Heart right ventricle (tissue), 16 donors: Measurements from ENCODE around the gene STK26. TPM values are rescaled to one million over a fixed set of nuclear protein-coding genes. Genes with fewer than 3 reads are reported as not detected.

Experiments
- ATAC-seq, 8 donors: fragments of 200-7000 bp; cut with Tn5 transposase; one replicate each; pipeline ENCODE4 v1.9.1; 2020; ENCODE audit warnings: mild to moderate bottlenecking in 8 of 8, moderate library complexity in 8 of 8, moderate number of reproducible peaks in 1 of 8
- DNase-seq, 2 donors: peaks; one replicate each; pipeline ENCODE4 v3.0.0-alpha.2; 2020
- H3K27ac ChIP-seq, 10 donors: fragments of 200-600 bp; sonication (generic) in 2 of 10; one replicate each; pipeline versions ENCODE4 v1.5.0 to v1.8.0; 2020 to 2022; ENCODE audit warnings: mild to moderate bottlenecking in 3 of 10
- H3K27me3 ChIP-seq, 7 donors: fragments of 200-600 bp; one replicate each; pipeline ENCODE4 v1.8.0; 2021 to 2022; ENCODE audit warnings: mild to moderate bottlenecking in 2 of 7
- H3K36me3 ChIP-seq, 9 donors: fragments of 200-600 bp; sonication (generic) in 1 of 9; one replicate each; pipeline versions ENCODE4 v1.5.0 to v1.8.0; 2020 to 2022; ENCODE audit warnings: mild to moderate bottlenecking in 2 of 9
- H3K4me1 ChIP-seq, 9 donors: fragments of 200-600 bp; sonication (generic) in 1 of 9; one replicate each; pipeline versions ENCODE4 v1.5.0 to v1.8.0; 2020 to 2022; ENCODE audit warnings: mild to moderate bottlenecking in 4 of 9
- H3K4me3 ChIP-seq, 10 donors: fragments of 200-600 bp; sonication (generic) in 2 of 10; one replicate each; pipeline versions ENCODE4 v1.5.0 to v1.8.0; 2020 to 2022; ENCODE audit warnings: mild to moderate bottlenecking in 7 of 10, moderate library complexity in 2 of 10
- H3K9me3 ChIP-seq, 11 donors: fragments of 200-600 bp in 10 of 11; sonication (generic) in 2 of 11; one replicate each; pipeline versions ENCODE4 v1.5.0 to v1.8.0; 2013 to 2022; ENCODE audit warnings: mild to moderate bottlenecking in 2 of 11, control low read depth in 1 of 11, moderate library complexity in 1 of 11
- CTCF ChIP-seq, 9 donors: fragments of 200-600 bp; sonication (generic) in 2 of 9; IDR thresholded peaks; one replicate each; pipeline versions ENCODE4 v1.5.0 to v1.8.0; 2021 to 2022; ENCODE audit warnings: antibody characterized with exemption in 9 of 9, mild to moderate bottlenecking in 5 of 9, moderate library complexity in 1 of 9
- WGBS, 2 donors: extraction: QIAGEN DNeasy Blood & Tissue Kit; methylation state at CpG; one replicate each; pipeline ENCODE4 v1.1.7; 2013; ENCODE audit warnings: inconsistent platforms in 1 of 2; 5-methylcytosine and 5-hydroxymethylcytosine counted together
- intact Hi-C, 10 donors: fragments of 100-400 bp; cut with DNase I; formaldehyde crosslinking; loops; one replicate each; pipeline versions ENCODE4 v1.11.1 to v1.14.2; 2022
- polyA plus RNA-seq, 2 donors: library from polyadenylated mRNA; stranded (reverse); fragments of 200-250 nt; gene quantifications; one replicate each; pipeline ENCODE4 v1.2.3, GENCODE V29; 2013
- total RNA-seq, 10 donors: library from RNA; stranded (reverse); fragmentation: NEBNext Ultra II Directional in 3 of 10; extraction: Animal tissue kit (Norgen Biotek cat#: 25700) in 3 of 10; gene quantifications; one replicate each; pipeline versions ENCODE4 v1.2.1 to v1.2.4, GENCODE V29; 2021 to 2023
- donor health status: Arrhythmogenic right ventricular cardiomyopathy.
- donor health status: ischemic (EF 13 %, LVEDD 7.1; RV severe dilation, severe dysfunction).
- donor health status: healthy with polysubstance abuse.
- donor health status: DM: no; HTN: yes; CAD: no.
- donor health status: DM: no; HTN: no; CAD: no.
- donor health status: ischemic (EF 25% LVEDD 6.9; RV normal size, moderate dysfunction).
- donor health status: ischemic (EF 25% LVEDD 5.7; RV mildly dilated, moderate dysfunction).
- donor health status: healthy.
- donor health status: DM: yes; HTN: yes; CAD: no.
- donor health status: Ischemic cardiomyopathy.
- donor health status: ischemic (EF 35%, LVEDD 5.7; RV mildly dilated, moderate dysfunction).
- donor health status: nonischemic (EF 11% LVEDD 7.7; RV severe dilation, severe dysfunction).
- donor health status: DM: yes; HTN: yes; CAD: no.
- donor health status: PGD.
- donor health status: ischemic (EF 29% LVEDD 5.4; RV normal size, mild dysfunction).
- donor health status: nonischemic (EF 23%, LVEDD 6.1; RV moderate dilation, normal function).

Gene STK26
- total and polyA plus RNA-seq, 12 donors: 0.54 to 3.3 (median 1.0) TPM

- Histone ChIP-seq H3K27ac (peak overlapping the region in 1 of 10 donors; percentile 86), H3K9me3 (no peaks in the 10 kb centered on the region), H3K4me1 (peaks cover 0 to 6% (median 0%) of the 10 kb centered on the region in 9 donors), H3K36me3 (no peaks in the 10 kb centered on the region), H3K4me3 (peak overlapping the region; percentile 35 to 72 (median 62)), H3K27me3 (peaks cover 0 to 80% (median 0%) of the 10 kb centered on the region in 7 donors)
- ATAC-seq (peak in 6 of 8 donors; percentile 18 to 57 (median 30)), DNase-seq (peak in 1 of 2 donors; percentile 7)
- no peak for TF ChIP-seq CTCF (IDR thresholded peaks at IDR 0.05)
- 4 to 5% methylated on average over 13 to 16 of the region's 16 CpGs for WGBS, 2 donors
- intact Hi-C loops: no loop called here
These were observed 839 bp downstream of the STK26 start for GRCh38 chrX:132023896-132024386.

GRCh38 chrX:132025041-132025440, 1.9 kb downstream of the STK26 start:
- Histone ChIP-seq H3K9me3 (no peaks in the 10 kb centered on the region), H3K36me3 (no peaks in the 10 kb centered on the region), H3K4me3 (no peak overlapping the region), H3K4me1 (peaks cover 0 to 6% (median 0%) of the 10 kb centered on the region in 9 donors), H3K27me3 (peaks cover 0 to 72% (median 0%) of the 10 kb centered on the region in 7 donors), H3K27ac (no peak overlapping the region)
- intact Hi-C loops: no loop called here
- WGBS, 2 donors: 79 to 84% methylated on average over 8 of the region's 8 CpGs
- DNase-seq: no peak
- no peak for ATAC-seq
- no peak for TF ChIP-seq CTCF (IDR thresholded peaks at IDR 0.05)

GRCh38 chrX:132030264-132030663, 7.2 kb downstream of the STK26 start:
- intact Hi-C loops: no loop called here
- no peaks in the 10 kb centered on the region for H3K36me3 ChIP-seq
- ATAC-seq (no peak), DNase-seq (no peak)
- H3K4me1 ChIP-seq: no peaks in the 10 kb centered on the region
- H3K27ac ChIP-seq: no peak overlapping the region
- no peak overlapping the region for H3K4me3 ChIP-seq
- peaks cover 0 to 52% (median 0%) of the 10 kb centered on the region in 7 donors for H3K27me3 ChIP-seq
- H3K9me3 ChIP-seq: no peaks in the 10 kb centered on the region
- TF ChIP-seq CTCF (IDR thresholded peaks at IDR 0.05): no peak

GRCh38 chrX:132031867-132032266, 8.8 kb downstream of the STK26 start:
- no peaks in the 10 kb centered on the region for H3K4me1 ChIP-seq
- no peak for TF ChIP-seq CTCF (IDR thresholded peaks at IDR 0.05)
- intact Hi-C loops: no loop called here
- no peaks in the 10 kb centered on the region for H3K9me3 ChIP-seq
- H3K27me3 ChIP-seq: peaks cover 0 to 39% (median 0%) of the 10 kb centered on the region in 7 donors
- no peak overlapping the region for H3K27ac ChIP-seq
- no peak for DNase-seq
- no peak overlapping the region for H3K4me3 ChIP-seq
- no peaks in the 10 kb centered on the region for H3K36me3 ChIP-seq
- WGBS, 2 donors: 63 to 71% methylated on average over 4 of the region's 4 CpGs
- no peak for ATAC-seq
